GM18861 (cell line): ENCODE results near the gene HLX.

ENCODE experiments used
- ATAC-seq: cut with Tn5 transposase; IDR thresholded peaks from one replicate; pipeline ENCODE4 v1.9.1; 2021; ENCODE audit not compliant: unreplicated experiment

Gene HLX

GRCh38 chr1:220895412-220895946 is 16.2 kb downstream of the HLX start:
- ATAC-seq, result no peak

DNA sequence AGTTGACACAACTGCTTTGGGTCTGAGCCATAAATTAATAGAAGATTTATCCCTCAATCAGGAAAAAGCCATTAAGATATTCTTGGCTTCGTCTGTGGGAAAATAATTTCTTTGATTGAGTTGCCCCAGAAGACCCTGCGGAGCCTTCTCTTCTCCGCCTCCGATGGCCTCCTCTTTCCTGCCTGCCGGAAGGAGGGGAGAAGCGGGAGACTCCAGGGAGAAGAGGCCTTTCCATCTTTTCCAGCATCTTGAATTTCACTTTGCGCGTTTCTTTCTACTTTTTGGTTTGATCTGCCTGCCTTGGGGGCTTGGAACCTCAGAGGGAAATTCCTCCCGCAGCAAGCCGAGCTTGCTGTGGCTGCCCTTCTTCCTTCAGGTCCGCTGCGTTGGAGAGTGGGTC is 16.8 kb downstream of the HLX start:
- no peak for ATAC-seq

DNA sequence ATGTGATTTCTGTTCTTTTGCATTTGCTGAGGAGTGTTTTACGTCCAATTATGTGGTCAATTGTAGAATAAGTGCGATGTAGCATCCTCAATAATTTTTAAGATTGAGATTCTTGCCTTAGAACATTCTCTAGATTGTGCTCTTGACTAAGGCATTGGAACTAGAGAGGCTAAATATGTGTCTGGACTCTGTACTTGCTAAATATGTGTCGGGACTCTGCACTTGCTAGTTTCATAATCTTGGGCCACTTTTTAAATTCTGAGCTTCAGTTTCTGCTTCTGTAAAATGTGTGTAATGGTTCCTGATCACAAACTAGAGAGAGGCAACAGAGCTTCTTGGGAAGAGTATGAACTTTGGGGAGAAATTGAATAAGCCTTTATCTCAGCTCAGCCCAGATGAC is 21.6 kb downstream of the HLX start:
- no peak for ATAC-seq

GRCh38 chr1:220901881-220902280 is 22.6 kb downstream of the HLX start:
- no peak for ATAC-seq

- no peak for ATAC-seq
Observed at GRCh38 chr1:220902916-220903315, 23.7 kb downstream of the HLX start.

DNA sequence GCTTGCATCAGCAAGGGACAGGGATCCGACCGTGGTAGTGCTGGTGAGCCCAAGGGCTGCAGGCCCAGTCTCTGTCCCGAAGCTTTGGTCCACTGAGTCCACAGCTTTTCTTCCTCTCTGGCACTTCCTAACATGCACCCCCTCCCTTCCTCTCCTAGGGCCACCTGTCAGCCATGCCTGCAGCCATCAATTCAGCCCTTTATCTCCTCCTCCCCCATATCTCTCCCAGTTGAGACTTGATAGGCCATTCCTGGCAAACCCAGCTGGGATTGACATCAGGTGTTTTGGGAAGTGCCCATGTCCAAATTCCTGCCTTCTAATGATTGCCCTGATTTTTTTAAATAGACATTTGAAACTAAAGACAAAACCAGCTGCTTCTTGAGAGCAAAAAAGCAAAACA is 25.6 kb downstream of the HLX start:
- ATAC-seq, result no peak

- ATAC-seq, result no peak
Observed at GRCh38 chr1:220905650-220906560, 26.7 kb downstream of the HLX start.

DNA sequence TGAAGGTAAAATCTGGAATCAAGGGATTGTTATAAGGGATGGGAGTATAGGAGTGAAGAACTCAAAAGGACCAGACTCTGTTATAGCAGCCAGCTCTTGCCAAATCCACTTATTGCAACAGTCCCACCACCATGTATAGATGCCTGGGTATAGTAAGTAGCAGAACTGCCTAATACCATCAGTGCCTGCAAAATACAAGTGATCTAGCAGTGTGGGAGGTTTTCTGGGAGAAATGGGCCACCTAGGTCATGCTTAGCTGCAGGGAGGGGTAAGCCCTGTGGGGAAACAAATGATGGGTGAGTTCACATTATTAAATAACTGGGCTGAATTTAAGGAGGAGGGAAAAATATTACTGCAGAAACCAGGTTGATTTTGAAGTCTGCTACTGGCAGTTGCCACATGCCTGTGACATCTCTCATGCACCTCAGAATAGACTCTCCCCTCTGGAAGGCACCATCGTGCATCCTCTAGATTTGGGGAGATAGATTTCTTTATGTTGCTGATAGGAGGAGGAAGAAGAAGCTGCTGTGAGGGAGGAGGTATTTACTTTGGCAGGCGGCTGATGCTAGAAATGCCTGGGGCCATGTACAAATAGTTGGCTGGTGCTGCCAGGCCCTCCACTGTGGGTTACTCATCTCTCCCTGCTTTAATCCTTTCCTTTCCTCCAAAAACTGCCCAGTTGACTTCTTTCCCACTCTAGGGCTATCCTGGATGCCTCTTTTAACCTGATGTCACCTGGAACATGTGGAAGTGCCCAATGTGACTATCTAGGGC is 27.5 kb downstream of the HLX start:
- ATAC-seq, result no peak

GRCh38 chr1:220908757-220909156 is 29.5 kb downstream of the HLX start:
- no peak for ATAC-seq

- no peak for ATAC-seq
Observed at GRCh38 chr1:220910021-220910420, 30.8 kb downstream of the HLX start.

DNA sequence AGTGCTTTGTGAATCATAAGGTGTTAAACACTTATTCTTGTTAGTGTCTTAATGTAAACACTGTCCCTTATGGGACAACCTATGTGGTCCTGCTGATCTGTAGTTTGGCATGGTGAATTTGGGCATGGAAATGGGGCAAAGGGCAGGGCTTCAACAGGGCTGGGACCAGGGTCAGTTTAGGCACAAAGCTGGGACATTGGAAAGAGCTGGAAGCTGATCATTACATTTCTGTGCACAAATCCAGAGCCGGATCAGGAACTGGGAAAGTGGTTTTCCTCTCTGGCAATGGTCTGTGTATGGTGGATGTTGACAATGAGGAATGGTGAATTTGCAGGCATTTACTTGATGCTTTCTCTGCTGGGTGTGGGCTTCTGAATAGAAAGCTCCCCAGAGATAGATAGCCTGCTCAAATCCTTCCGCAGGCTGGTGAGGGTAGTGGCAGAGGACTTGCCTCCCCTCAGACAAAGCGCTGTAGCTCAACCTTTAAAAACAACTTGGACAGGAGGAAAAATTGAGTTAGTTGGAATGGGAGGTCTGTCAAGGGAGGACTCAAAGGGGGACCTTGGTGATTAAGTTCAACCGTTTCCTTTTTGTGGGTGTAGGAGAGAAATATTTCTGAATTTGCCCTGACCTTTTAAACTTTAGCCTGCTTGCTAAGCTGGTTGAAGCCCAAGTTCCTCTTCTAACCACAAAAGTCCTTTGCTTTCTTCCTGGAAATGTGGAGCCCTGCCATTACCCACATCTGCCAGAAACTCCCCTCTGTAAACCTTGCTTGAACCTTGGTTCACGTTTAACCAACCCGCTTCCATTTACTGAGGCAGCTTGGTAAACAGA is 35.3 kb downstream of the HLX start:
- ATAC-seq, result no peak

GRCh38 chr1:220915117-220915440 is 35.8 kb downstream of the HLX start:
- no peak for ATAC-seq

DNA sequence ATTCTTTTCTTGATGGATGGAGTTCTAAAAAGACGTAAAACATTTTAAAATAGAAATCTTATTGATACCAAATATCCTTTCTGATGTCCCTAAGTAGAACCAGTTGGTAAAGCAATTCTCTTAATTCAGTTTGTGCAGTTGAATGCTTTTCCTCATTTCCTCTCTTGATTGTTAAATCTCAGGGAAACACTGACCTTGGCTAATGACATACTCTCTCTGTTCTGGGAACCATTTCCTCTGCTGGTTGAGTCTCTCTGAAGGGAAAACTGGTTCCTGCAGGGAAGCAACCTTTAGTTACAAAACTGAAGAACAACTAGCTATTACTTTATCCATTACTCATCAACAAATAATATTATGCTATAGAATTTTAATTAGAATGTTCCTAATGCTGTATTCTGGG is 36.7 kb downstream of the HLX start:
- ATAC-seq, result no peak

- ATAC-seq, result no peak
Observed at GRCh38 chr1:220917101-220917500, 37.9 kb downstream of the HLX start.

- ATAC-seq, result no peak
Observed at GRCh38 chr1:220917535-220918209, 38.4 kb downstream of the HLX start.

DNA sequence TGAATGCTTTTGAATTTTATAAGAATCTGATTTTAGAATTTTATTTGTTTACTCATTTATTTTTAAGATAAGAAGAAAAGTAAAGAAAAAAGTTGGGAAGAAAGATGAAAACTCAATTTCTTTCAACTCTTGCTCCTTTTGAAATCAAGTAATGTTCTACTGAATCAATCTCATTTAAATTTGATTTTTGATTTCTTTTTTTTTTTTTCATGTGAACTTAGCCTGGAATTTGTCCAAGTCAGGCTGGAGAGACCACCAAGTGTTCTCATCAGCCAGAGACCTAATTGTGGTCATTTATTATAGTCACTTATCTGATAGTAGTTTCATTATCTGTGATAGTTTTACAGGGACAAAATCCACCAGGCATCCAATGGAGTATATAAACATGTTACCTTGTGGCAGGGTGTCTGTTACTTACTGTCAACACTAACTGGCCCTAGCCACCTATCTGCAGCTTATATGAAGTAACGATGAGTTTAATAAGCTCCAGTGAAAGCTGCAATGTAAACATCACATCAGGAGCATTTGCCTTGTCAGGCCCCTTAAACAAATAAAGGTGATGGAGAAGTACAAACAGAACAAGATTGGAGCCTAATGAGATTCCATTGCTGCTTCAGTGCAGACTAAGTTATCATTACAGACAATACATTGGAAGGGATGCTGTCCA is 39.2 kb downstream of the HLX start:
- ATAC-seq, result no peak

DNA sequence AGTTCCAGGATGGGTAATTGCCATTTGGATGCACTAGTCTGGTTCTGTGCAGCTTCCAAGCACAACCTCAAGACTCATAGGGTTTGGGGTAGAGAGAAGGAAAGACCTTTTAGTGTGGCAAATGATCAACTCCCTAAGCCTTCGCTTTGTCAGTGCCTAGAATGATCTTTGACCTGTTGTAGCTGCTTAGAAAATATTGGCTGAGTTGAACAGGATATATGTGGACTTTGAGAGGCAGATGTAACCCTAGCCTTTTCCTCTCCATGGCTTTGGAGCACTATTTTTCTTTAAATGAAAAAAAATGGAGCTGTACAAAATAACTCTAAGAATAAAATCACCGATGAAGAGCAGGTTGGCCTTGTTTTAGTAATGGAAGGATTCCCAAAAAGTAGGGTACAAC is 41.7 kb downstream of the HLX start:
- no peak for ATAC-seq

DNA sequence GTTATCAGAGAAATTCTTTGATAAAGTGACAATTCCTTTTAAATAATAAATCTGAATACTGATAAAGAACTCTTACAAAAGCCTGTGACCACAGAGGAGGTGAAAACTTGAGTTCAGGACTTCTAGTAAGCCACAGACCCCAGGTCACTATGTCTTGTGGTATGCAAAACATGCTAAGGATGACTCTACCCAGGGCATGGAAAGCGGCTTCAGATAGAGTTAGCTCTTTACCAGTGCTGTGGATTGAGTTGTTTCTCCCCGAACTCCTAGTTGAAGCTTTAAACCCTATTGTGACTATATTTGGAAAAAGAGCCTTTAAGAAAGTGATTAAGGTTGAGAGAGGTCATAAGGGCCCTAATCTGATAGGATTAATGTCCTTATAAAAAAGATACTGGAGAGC is 42.3 kb downstream of the HLX start:
- no peak for ATAC-seq

DNA sequence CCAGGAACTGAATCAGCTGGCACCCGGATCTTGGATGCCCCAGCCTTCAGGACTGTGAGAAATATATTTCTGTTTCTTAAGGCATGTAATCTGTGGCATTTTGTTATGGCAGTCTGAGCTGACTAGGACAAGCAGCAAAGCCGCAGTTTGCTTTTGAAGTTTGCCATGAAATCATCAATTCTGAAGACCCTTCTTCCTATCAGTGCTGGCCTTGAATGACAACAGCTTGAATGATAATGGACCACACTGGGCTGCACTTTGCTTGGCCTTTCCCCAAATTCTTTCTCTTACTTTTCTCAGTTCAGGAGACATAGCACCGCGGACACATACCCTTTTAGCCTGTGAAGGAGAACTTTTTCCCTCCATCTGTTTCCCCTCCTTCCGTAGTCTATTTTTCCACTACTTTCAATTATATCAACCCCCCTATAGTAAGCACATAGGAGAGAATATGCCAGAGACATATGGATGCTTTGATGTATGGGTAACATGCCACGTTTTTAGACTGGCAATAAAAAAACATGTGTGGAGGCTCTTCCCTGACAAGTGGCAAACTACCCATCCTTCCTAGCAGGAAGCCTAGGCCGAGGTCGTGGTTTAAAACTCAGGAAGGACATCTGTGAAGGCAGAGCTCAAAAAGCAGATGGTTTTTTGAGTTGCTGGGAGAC is 42.9 kb downstream of the HLX start:
- ATAC-seq, result no peak

- ATAC-seq, result no peak
Observed at GRCh38 chr1:220922951-220923350, 43.7 kb downstream of the HLX start.
